Caco-2 (cell line): ENCODE results near the gene THAP4. TPM values are rescaled to one million over a fixed set of nuclear protein-coding genes. Genes with fewer than 3 reads are reported as not detected.
A peak's percentile ranks its signal among the peaks of the same experiment; 100 is the strongest.

Experiments used
- BruUV-seq: library from RNA; stranded (reverse); fragments of 400-500 nt; replicated peaks from 2 replicates; lab custom pipeline; 2021; lab: Mats Ljungman, UMichigan
- CTCF ChIA-PET: fragments of 300-600 bp; sonication (Branson Sonifier 250); formaldehyde crosslinking; loops from one replicate; lab custom pipeline; 2022; ENCODE audit warnings: antibody characterized with exemption; lab: Charles Lee
- POLR2A ChIA-PET: fragments of 300-600 bp; sonication (Branson Sonifier 250); formaldehyde crosslinking; loops from one replicate; lab custom pipeline; 2022; ENCODE audit warnings: antibody characterized with exemption; lab: Charles Lee
- DNase-seq, 2 experiments: peaks; one replicate each; pipeline versions ENCODE4 v3.0.0 to v3.0.0-alpha.2; 2020 to 2022
- H3K27me3 ChIP-seq: replicated peaks from 2 replicates; pipeline ENCODE4 v1.6.0; 2011; ENCODE audit warnings: low read length; ENCODE audit not compliant: control insufficient read depth, insufficient read depth
- H3K36me3 ChIP-seq: 2 replicates; pipeline ENCODE4 v1.5.1; 2011; ENCODE audit warnings: low read length; ENCODE audit not compliant: control insufficient read depth, insufficient read depth
- H3K4me1 ChIP-seq: fragments of 250-450 bp; sonication (Bioruptor Pico); 2 replicates; pipeline ENCODE4 v1.5.1; 2020; ENCODE audit warnings: mild to moderate bottlenecking
- H3K4me3 ChIP-seq: 2 replicates; pipeline ENCODE4 v1.5.1; 2011; ENCODE audit warnings: low read depth, mild to moderate bottlenecking, control low read depth, low read length
- H3K9me3 ChIP-seq: fragments of 250-450 bp; sonication (Bioruptor Pico); 2 replicates; pipeline ENCODE4 v1.5.1; 2020; ENCODE audit warnings: mild to moderate bottlenecking, moderate library complexity
- H3K27ac Mint-ChIP-seq: one replicate; pipeline ENCODE4 v1.8.0; 2022; ENCODE audit warnings: mixed read lengths; ENCODE audit not compliant: unreplicated experiment
- H3K27me3 Mint-ChIP-seq: one replicate; pipeline ENCODE4 v1.8.0; 2022; ENCODE audit warnings: mixed read lengths; ENCODE audit not compliant: insufficient read depth, unreplicated experiment
- H3K36me3 Mint-ChIP-seq: one replicate; pipeline ENCODE4 v1.8.0; 2022; ENCODE audit warnings: mild to moderate bottlenecking, mixed read lengths; ENCODE audit not compliant: insufficient read depth, unreplicated experiment
- H3K4me1 Mint-ChIP-seq: one replicate; pipeline ENCODE4 v1.8.0; 2022; ENCODE audit warnings: low read depth, mixed read lengths; ENCODE audit not compliant: unreplicated experiment
- H3K4me3 Mint-ChIP-seq: one replicate; pipeline ENCODE4 v1.8.0; 2022; ENCODE audit warnings: mild to moderate bottlenecking, moderate library complexity, mixed read lengths; ENCODE audit not compliant: unreplicated experiment
- H3K9me3 Mint-ChIP-seq: one replicate; pipeline ENCODE4 v1.8.0; 2022; ENCODE audit warnings: mixed read lengths; ENCODE audit not compliant: unreplicated experiment
- intact Hi-C: fragments of 100-400 bp; cut with micrococcal nuclease; formaldehyde crosslinking; loops from one replicate; pipeline ENCODE4 v1.10.0; 2022; ENCODE audit not compliant: unreplicated experiment
- total RNA-seq: library from RNA; stranded (reverse); gene quantifications from 2 replicates; pipeline ENCODE4 v1.2.3, GENCODE V29; 2022
- TF ChIP-seq, protein P1 (sequence below), 2 experiments: fragments of 200-600 bp in 1 of 2; IDR thresholded peaks; 1 replicate in 1 of 2; 2 replicates in 1 of 2; pipeline versions ENCODE4 v1.5.1 to v1.8.0; 2011 to 2022; ENCODE audit warnings: antibody characterized with exemption in 1 of 2, control low read depth in 1 of 2, inconsistent platforms in 1 of 2, low read depth in 1 of 2, low read length in 1 of 2, mild to moderate bottlenecking in 1 of 2, moderate library complexity in 1 of 2; ENCODE audit not compliant: insufficient read depth in 1 of 2, severe bottlenecking in 1 of 2, unreplicated experiment in 1 of 2

The THAP4 gene
- total RNA-seq, 1 experiment from 2014 or later, result 37.2 TPM

DNA sequence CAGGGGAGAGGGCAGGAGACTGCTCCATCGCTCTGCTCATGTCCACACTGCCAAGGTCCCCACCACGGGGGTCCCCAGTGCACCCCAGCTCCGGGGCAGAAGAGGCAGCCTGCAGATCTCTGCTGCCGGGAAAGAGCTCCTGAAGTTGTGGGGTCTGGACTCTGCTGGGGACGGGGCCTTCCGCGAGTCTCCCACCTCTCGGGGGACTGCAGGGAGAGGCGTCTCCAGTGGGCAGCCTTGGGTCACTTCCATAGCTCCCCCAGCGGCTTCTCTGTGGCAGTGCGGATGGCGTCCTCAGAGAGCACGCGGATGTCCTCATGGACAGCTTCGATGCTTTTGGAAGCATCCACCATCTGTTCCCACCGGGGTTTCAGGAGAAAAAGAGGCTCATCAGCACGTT, 38.9 kb upstream of the THAP4 start:
- Mint-ChIP-seq H3K4me3 (no peak overlapping the region), H3K36me3 (peaks cover 72% of the 10 kb centered on the region), H3K9me3 (no peaks in the 10 kb centered on the region), H3K27me3 (no peaks in the 10 kb centered on the region), H3K4me1 (no peaks in the 10 kb centered on the region), H3K27ac (no peak overlapping the region)
- TF ChIP-seq, protein P1, sequence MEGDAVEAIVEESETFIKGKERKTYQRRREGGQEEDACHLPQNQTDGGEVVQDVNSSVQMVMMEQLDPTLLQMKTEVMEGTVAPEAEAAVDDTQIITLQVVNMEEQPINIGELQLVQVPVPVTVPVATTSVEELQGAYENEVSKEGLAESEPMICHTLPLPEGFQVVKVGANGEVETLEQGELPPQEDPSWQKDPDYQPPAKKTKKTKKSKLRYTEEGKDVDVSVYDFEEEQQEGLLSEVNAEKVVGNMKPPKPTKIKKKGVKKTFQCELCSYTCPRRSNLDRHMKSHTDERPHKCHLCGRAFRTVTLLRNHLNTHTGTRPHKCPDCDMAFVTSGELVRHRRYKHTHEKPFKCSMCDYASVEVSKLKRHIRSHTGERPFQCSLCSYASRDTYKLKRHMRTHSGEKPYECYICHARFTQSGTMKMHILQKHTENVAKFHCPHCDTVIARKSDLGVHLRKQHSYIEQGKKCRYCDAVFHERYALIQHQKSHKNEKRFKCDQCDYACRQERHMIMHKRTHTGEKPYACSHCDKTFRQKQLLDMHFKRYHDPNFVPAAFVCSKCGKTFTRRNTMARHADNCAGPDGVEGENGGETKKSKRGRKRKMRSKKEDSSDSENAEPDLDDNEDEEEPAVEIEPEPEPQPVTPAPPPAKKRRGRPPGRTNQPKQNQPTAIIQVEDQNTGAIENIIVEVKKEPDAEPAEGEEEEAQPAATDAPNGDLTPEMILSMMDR (IDR thresholded peaks at IDR 0.05; ENCODE audit: insufficient read depth in 1 of 2, low read depth in 1 of 2, low read length in 1 of 2, severe bottlenecking in 1 of 2, unreplicated experiment in 1 of 2), result no peak
- ChIA-PET POLR2A (no interaction called here), CTCF (no interaction called here)
- Histone ChIP-seq H3K9me3 (no peaks in the 10 kb centered on the region), H3K27me3 (no peaks in the 10 kb centered on the region), H3K36me3 (no peaks in the 10 kb centered on the region), H3K4me3 (no peak overlapping the region), H3K4me1 (no peaks in the 10 kb centered on the region)
- no peak for DNase-seq
- no TSS peak for BruUV-seq
- intact Hi-C loops, result no loop called here

DNA sequence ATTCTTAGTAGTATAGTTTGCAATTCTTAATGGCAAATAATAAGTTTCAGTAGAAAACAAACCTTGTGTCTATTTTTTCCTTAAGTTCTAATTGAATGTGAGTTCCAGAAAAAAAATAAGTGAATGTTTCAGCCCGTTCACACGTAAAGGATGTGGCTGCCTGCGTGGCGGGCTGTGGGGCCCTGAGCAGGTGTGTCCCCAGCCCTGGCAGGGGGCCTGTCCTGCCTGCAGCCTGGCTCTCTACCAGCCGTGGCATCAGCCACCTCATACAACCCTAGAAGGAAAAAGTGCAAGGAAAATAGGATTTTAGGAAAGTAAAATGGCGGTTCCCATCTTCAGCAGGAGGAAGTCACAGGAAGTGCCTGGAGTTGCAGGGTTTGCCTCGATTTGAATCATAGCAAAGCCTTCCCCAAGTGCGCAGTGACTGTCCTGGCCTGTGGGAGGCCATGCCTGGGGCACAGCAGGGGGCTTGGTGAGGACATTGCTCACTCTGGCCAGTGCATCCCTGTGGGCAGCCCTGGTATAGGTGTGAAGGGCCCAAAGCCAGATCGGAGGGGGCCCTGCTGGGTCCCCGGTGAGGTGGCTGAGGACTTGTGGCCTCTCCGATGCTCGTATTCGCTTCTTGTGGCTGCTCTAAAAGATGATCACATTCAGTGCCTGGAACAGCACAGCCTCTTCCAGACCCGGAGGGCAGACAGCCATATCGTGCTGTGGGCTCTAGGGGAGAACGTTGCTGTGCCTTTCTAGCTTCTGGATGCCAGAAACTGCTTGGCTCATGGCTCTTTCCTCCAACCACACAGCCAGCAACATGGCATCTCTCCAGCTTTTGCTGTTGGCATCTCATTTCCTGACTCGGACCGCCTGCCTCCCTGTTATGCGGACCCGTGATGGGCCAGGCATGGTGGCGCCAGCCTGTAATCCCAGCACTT, 37.1 kb upstream of the THAP4 start:
- DNase-seq, result peak in 1 of 2 experiments; percentile 20
- POLR2A ChIA-PET, result no interaction called here
- H3K4me1 Mint-ChIP-seq, result no peaks in the 10 kb centered on the region
- CTCF ChIA-PET, result no interaction called here
- no peaks in the 10 kb centered on the region for H3K27me3 ChIP-seq
- peaks cover 63% of the 10 kb centered on the region for H3K36me3 Mint-ChIP-seq
- H3K27ac Mint-ChIP-seq, result no peak overlapping the region
- intact Hi-C loops, result no loop called here
- H3K9me3 Mint-ChIP-seq, result no peaks in the 10 kb centered on the region
- BruUV-seq, result no TSS peak
- TF ChIP-seq, protein P1 (IDR thresholded peaks at IDR 0.05; ENCODE audit: insufficient read depth in 1 of 2, low read depth in 1 of 2, low read length in 1 of 2, severe bottlenecking in 1 of 2, unreplicated experiment in 1 of 2), result no peak
- H3K4me3 Mint-ChIP-seq, result no peak overlapping the region
- H3K36me3 ChIP-seq, result no peaks in the 10 kb centered on the region
- H3K9me3 ChIP-seq, result no peaks in the 10 kb centered on the region
- no peaks in the 10 kb centered on the region for H3K4me1 ChIP-seq
- no peak overlapping the region for H3K4me3 ChIP-seq
- H3K27me3 Mint-ChIP-seq, result no peaks in the 10 kb centered on the region

GRCh38 chr2:241673189-241673663, 36.3 kb upstream of the THAP4 start:
- CTCF ChIA-PET, result no interaction called here
- H3K9me3 ChIP-seq, result no peaks in the 10 kb centered on the region

More at GRCh38 chr2:241673189-241673663, 36.3 kb upstream of the THAP4 start:
- Histone ChIP-seq H3K27me3 (no peaks in the 10 kb centered on the region), H3K4me3 (no peak overlapping the region), H3K4me1 (no peaks in the 10 kb centered on the region), H3K36me3 (no peaks in the 10 kb centered on the region)
- BruUV-seq, result no TSS peak
- H3K27me3 Mint-ChIP-seq, result no peaks in the 10 kb centered on the region
- intact Hi-C loops, result no loop called here
- no peaks in the 10 kb centered on the region for H3K9me3 Mint-ChIP-seq
- POLR2A ChIA-PET, result no interaction called here
- no peak overlapping the region for H3K27ac Mint-ChIP-seq
- no peak overlapping the region for H3K4me3 Mint-ChIP-seq
- TF ChIP-seq, protein P1 (IDR thresholded peaks at IDR 0.05; ENCODE audit: insufficient read depth in 1 of 2, low read depth in 1 of 2, low read length in 1 of 2, severe bottlenecking in 1 of 2, unreplicated experiment in 1 of 2), result no peak
- peaks cover 54% of the 10 kb centered on the region for H3K36me3 Mint-ChIP-seq
- H3K4me1 Mint-ChIP-seq, result no peaks in the 10 kb centered on the region
- no peak for DNase-seq
